K562 (cell line): ENCODE results near the gene LPIN1. TPM values are rescaled to one million over a fixed set of nuclear protein-coding genes. Genes with fewer than 3 reads are reported as not detected.

ENCODE experiments used
- CTBP1 ChIP-seq: fragments of 450-650 bp; IDR thresholded peaks from 2 replicates; pipeline ENCODE4 v1.6.1; 2016; ENCODE audit warnings: borderline replicate concordance
- ELK1 ChIP-seq: sonication (generic); formaldehyde crosslinking; IDR thresholded peaks from 2 replicates; pipeline ENCODE4 v1.8.1; 2022; ENCODE audit warnings: missing genetic modification reagents
- ZNF57 ChIP-seq: fragments of 450-650 bp; formaldehyde crosslinking; IDR thresholded peaks from 2 replicates; pipeline ENCODE4 v1.4.0; 2020; ENCODE audit warnings: mild to moderate bottlenecking, moderate library complexity
- microRNA counts: library from miRNA; unstranded; fragments of <30 nt; microRNA quantifications from one replicate; lab custom pipeline; 2016
- microRNA-seq: library from miRNA; unstranded; fragments of <30 nt; microRNA quantifications from one replicate; pipeline ENCODE4, GENCODE V29; 2018; ENCODE audit warnings: borderline microRNAs expressed
- polyA plus RNA-seq, 8 experiments: library from polyadenylated mRNA; depleted of rRNA in 4 of 8; stranded (reverse) in 5 of 8; unstranded in 3 of 8; fragments of >200 nt; fragmentation: Nextera tagmentation in 2 of 8; fragmentation: Illumina TruSeq in 1 of 8; extraction: Ambion mirVana in 2 of 8; extraction: Trizol in 1 of 8; gene quantifications; 2 replicates each; pipeline versions ENCODE4 v1.2.1 to v1.2.3, GENCODE V29; 2011 to 2014; ENCODE audit warnings: inconsistent platforms in 1 of 8, missing spikeins in 1 of 8
- small RNA-seq: library from RNA; depleted of rRNA; stranded (forward); fragments of <200 nt; gene quantifications from one replicate; pipeline ENCODE3, GENCODE V24; 2014
- total RNA-seq, 7 experiments: library from RNA; depleted of rRNA in 6 of 7; stranded (reverse); fragments of >200 nt in 6 of 7; fragmentation: Illumina TruSeq in 2 of 7; extraction: Trizol in 2 of 7; gene quantifications; 2 replicates each; pipeline versions ENCODE4 v1.2.1 to v1.2.3, GENCODE V29; 2011 to 2021; ENCODE audit warnings: low replicate concordance in 1 of 7

Gene LPIN1
- total and polyA plus RNA-seq, 9 of the 15 experiments (the other 6 are each of a cell fraction or from before 2014, with no cell fraction given), result 9.2 to 84.0 (median 27.8) TPM

GRCh38 chr2:11876889-11877288, 130.5 kb downstream of the LPIN1 start (continued):
- TF ChIP-seq ZNF57, result no peak
- no peak for TF ChIP-seq CTBP1
- no peak for TF ChIP-seq ELK1 (CRISPR knock-in tag)

MicroRNAs encoded within 50 kb of the gene (microRNA counts, 767-probe panel; counts per million panel counts)
- microRNA hsa-miR-548s (lab: Ali Mortazavi, UCI), result not detected

Small RNAs within 50 kb of the gene (microRNA-seq; reads per million reads assigned to microRNA genes)
- gene MIR4262 (not detected), gene MIR548S (3.8 reads per million, percentile 41 among the genes with 10 or more reads in this experiment)

Small RNAs within 50 kb of the gene (small RNA-seq; reads per million reads assigned to genes)
- not detected for gene MIR4262
- 3.0 reads per million, percentile 88 among the genes with 10 or more reads in this experiment for gene MIR548S

Other genes starting within 250 kb of the LPIN1 start
- 0.65 TPM in 1 of 2 replicates, not detected in the other for gene GREB1, start 212.6 kb upstream of the LPIN1 start, total RNA-seq (2014; rRNA removed)
- 0.44 TPM in 1 of 2 replicates, not detected in the other for gene GREB1, start 212.6 kb upstream of the LPIN1 start, total RNA-seq (2014; rRNA removed; fragmentation: Illumina TruSeq; extraction: Trizol)
- gene GREB1, start 212.6 kb upstream of the LPIN1 start, total RNA-seq (2015; rRNA removed; fragmentation: Illumina TruSeq; extraction: Trizol), result 0.07 and 0.19 TPM in 2 replicates
- gene GREB1, start 212.6 kb upstream of the LPIN1 start, total RNA-seq (2021), result 0.42 and 1.3 TPM in 2 replicates
- 0.07 and 0.22 TPM in 2 replicates for gene GREB1, start 212.6 kb upstream of the LPIN1 start, polyA plus RNA-seq (2011; rRNA removed)
- 0.07 and 0.09 TPM in 2 replicates for gene GREB1, start 212.6 kb upstream of the LPIN1 start, polyA plus RNA-seq (2014; fragmentation: Illumina TruSeq; extraction: Trizol)
- under 1 TPM; 0.04 to 0.11 TPM for gene GREB1, start 212.6 kb upstream of the LPIN1 start, polyA plus RNA-seq (2014; fragmentation: Nextera tagmentation; extraction: Ambion mirVana)
- 0.58 and 0.86 TPM in 2 replicates for gene GREB1, start 212.6 kb upstream of the LPIN1 start, polyA plus RNA-seq (2014; rRNA removed)
- gene NTSR2, start 76.4 kb upstream of the LPIN1 start, total RNA-seq (2014; rRNA removed), result not detected in 2 replicates
- gene NTSR2, start 76.4 kb upstream of the LPIN1 start, total RNA-seq (2014; rRNA removed; fragmentation: Illumina TruSeq; extraction: Trizol), result not detected in 2 replicates
- gene NTSR2, start 76.4 kb upstream of the LPIN1 start, total RNA-seq (2015; rRNA removed; fragmentation: Illumina TruSeq; extraction: Trizol), result not detected in 2 replicates
- gene NTSR2, start 76.4 kb upstream of the LPIN1 start, total RNA-seq (2021), result not detected in 2 replicates
- gene NTSR2, start 76.4 kb upstream of the LPIN1 start, polyA plus RNA-seq (2011; rRNA removed), result not detected in 2 replicates
- not detected in 2 replicates for gene NTSR2, start 76.4 kb upstream of the LPIN1 start, polyA plus RNA-seq (2014; fragmentation: Illumina TruSeq; extraction: Trizol)
- gene NTSR2, start 76.4 kb upstream of the LPIN1 start, polyA plus RNA-seq (2014; fragmentation: Nextera tagmentation; extraction: Ambion mirVana), result not detected
- not detected in 2 replicates for gene NTSR2, start 76.4 kb upstream of the LPIN1 start, polyA plus RNA-seq (2014; rRNA removed)